ENCODE data around the gene TTLL5.

GRCh38 chr14:75794615-75795038 is 133.6 kb downstream of the TTLL5 start:
- no peak for TF ChIP-seq CTCF (IDR thresholded peaks at IDR 0.05; ENCODE audit: low read depth, low read length, poor library complexity, severe bottlenecking)
- no peak for TF ChIP-seq EZH2phosphoT487 (IDR thresholded peaks at IDR 0.05; ENCODE audit: borderline replicate concordance, low read length)

Data from DOHH2 (cell line).